Measurements from ENCODE around the gene HMX2.

Gene HMX2
- total RNA-seq = 0 to 0.17 (median 0) reads per million in 18 experiments

- no peak for DNase-seq
Measured at GRCh38 chr10:123147635-123148413, at the start of gene HMX2. Gene HMX2, plus strand, starts transcription at chr10:123148136. Its CDS starts 243 bp downstream, at chr10:123148379.

GRCh38 chr10:123100030-123100762 is 47.7 kb upstream of the HMX2 start:
- no peak for DNase-seq

- no peak for DNase-seq
Measured at GRCh38 chr10:123101872-123102271, 46.1 kb upstream of the HMX2 start.

- DNase-seq = no peak
Measured at GRCh38 chr10:123102673-123103072, 45.3 kb upstream of the HMX2 start.

GRCh38 chr10:123103944-123104343 is 44.0 kb upstream of the HMX2 start:
- DNase-seq = no peak

- DNase-seq = no peak
Measured at GRCh38 chr10:123109466-123109865, 38.5 kb upstream of the HMX2 start.

GRCh38 chr10:123117644-123118417 is 30.1 kb upstream of the HMX2 start:
- DNase-seq = no peak

- DNase-seq = no peak
Measured at GRCh38 chr10:123119081-123119480, 28.9 kb upstream of the HMX2 start.

- no peak for DNase-seq
Measured at GRCh38 chr10:123126246-123126645, 21.7 kb upstream of the HMX2 start.

- DNase-seq = peak; percentile 31 to 50
Measured at GRCh38 chr10:123129618-123130271, 18.2 kb upstream of the HMX2 start.

GRCh38 chr10:123132576-123133477 is 15.1 kb upstream of the HMX2 start:
- DNase-seq = peak; percentile 81 to 85

GRCh38 chr10:123133541-123134342 is 14.2 kb upstream of the HMX2 start:
- DNase-seq = no peak

- DNase-seq = no peak
Measured at GRCh38 chr10:123134343-123134914, 13.5 kb upstream of the HMX2 start.

GRCh38 chr10:123134915-123135414 is 13.0 kb upstream of the HMX2 start:
- DNase-seq = no peak

- no peak for DNase-seq
Measured at GRCh38 chr10:123135415-123136141, 12.4 kb upstream of the HMX2 start, which contains the start of gene HMX3. Gene HMX3, plus strand, starts transcription at chr10:123135970. Its CDS starts 81 bp downstream, at chr10:123136051.

- no peak for DNase-seq
Measured at GRCh38 chr10:123136221-123136805, 11.6 kb upstream of the HMX2 start.

GRCh38 chr10:123136806-123137642 is 10.9 kb upstream of the HMX2 start:
- DNase-seq = no peak

GRCh38 chr10:123139165-123139520 is 8.8 kb upstream of the HMX2 start:
- no peak for DNase-seq
